ENCODE data around the gene YKT6. TPM values are rescaled to one million over a fixed set of nuclear protein-coding genes. Genes with fewer than 3 reads are reported as not detected.

YKT6 gene
- total RNA-seq, 1 donor from 2014 or later = 58.7 TPM

DNA sequence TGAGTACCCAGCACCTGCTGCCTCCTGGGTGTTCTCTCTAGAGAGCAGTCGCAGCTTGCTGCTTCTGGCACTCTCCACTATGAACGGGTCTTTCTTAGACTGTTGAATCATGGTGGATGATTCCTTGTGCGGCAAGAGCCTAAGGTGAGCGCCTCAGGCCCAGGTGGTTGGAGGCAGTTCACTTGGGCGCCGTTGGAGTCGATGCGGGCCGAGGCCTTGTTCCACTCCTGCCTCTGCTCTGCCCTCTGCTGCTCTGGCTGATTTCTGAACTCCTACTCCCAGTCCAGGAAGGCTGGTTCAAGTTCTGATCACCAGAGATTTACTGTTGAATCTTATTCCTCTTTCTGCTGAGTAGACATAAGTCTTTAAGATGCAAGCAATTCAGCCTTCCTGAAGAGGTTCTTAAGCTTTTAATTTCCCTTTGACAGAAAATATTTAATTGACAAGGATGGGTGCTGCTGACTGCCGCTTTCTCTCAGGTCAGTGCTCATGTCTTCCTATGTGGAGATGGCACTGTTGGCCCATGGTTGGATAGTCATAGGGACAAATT lies 10.4 kb downstream of the YKT6 start:
- H3K4me1 ChIP-seq = no peaks in the 10 kb centered on the region
- H3K27me3 ChIP-seq (ENCODE audit: low read depth) = no peaks in the 10 kb centered on the region
- H3K36me3 ChIP-seq = peaks cover 80% of the 10 kb centered on the region
- no peak for ATAC-seq
- no peak for DNase-seq
- intact Hi-C loops (cut with DNase I) = no loop called here
- no peaks in the 10 kb centered on the region for H3K9me3 ChIP-seq
- no peak overlapping the region for H3K4me3 ChIP-seq
- no peak overlapping the region for H3K27ac ChIP-seq
- TF ChIP-seq, protein P1, sequence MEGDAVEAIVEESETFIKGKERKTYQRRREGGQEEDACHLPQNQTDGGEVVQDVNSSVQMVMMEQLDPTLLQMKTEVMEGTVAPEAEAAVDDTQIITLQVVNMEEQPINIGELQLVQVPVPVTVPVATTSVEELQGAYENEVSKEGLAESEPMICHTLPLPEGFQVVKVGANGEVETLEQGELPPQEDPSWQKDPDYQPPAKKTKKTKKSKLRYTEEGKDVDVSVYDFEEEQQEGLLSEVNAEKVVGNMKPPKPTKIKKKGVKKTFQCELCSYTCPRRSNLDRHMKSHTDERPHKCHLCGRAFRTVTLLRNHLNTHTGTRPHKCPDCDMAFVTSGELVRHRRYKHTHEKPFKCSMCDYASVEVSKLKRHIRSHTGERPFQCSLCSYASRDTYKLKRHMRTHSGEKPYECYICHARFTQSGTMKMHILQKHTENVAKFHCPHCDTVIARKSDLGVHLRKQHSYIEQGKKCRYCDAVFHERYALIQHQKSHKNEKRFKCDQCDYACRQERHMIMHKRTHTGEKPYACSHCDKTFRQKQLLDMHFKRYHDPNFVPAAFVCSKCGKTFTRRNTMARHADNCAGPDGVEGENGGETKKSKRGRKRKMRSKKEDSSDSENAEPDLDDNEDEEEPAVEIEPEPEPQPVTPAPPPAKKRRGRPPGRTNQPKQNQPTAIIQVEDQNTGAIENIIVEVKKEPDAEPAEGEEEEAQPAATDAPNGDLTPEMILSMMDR (IDR thresholded peaks at IDR 0.05) = no peak

DNA sequence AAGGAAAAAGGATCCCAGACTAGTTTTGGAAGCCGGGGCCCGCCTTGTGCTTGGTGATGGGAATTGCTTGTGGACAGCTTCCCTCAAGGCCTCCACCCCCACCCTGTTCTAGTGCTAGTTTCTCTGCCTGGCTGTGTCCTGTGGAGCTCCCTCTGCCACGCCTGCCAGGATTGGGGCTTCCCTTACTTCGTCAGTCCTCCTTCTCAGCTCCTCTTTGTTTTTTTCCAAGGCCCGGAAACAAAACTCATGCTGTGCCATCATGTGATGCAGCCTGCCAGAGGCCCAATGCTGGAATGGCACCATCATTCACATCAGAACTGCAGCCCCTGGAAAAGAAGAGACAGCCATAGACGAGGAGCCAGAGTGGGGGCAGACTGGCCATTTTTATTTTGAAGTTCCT lies 11.2 kb downstream of the YKT6 start:
- Histone ChIP-seq H3K36me3 (peaks cover 72% of the 10 kb centered on the region), H3K27ac (no peak overlapping the region), H3K9me3 (no peaks in the 10 kb centered on the region), H3K4me3 (no peak overlapping the region), H3K4me1 (no peaks in the 10 kb centered on the region), H3K27me3 (ENCODE audit: low read depth) (no peaks in the 10 kb centered on the region)
- TF ChIP-seq, protein P1 (IDR thresholded peaks at IDR 0.05) = no peak
- ATAC-seq (no peak), DNase-seq (no peak)
- intact Hi-C loops (cut with DNase I) = no loop called here

DNA sequence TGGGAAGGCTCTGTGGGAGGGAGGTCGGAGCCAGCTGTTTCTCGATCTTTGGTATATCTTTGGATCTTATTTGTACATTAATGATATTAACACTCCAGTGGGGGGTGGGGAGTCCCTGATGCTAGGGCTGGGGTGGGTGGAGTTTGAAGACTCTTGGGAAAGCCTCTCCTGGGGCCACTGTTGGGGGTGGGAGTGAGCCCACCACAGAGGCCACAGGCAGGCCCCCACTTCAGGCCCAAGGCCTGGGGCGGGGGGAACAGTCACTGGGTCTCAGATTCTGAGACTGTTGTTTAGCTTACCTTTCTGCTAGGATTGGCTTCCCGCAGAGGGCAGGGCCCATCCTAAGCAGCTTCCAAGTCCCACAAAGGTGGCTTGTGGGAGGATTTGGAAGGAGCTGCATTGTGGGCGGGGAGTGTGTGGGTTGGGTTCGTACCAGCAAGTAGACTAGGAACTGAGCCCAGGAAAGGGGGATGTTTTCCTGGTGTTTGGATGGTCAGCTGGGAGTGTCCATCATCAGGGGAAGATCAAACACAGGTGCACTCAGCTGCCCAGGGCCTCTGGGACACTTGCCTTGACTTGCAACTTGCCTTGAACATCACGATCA lies 11.9 kb downstream of the YKT6 start:
- Histone ChIP-seq H3K9me3 (no peaks in the 10 kb centered on the region), H3K4me1 (no peaks in the 10 kb centered on the region), H3K4me3 (no peak overlapping the region), H3K27me3 (ENCODE audit: low read depth) (no peaks in the 10 kb centered on the region), H3K36me3 (peaks cover 65% of the 10 kb centered on the region), H3K27ac (no peak overlapping the region)
- DNase-seq (no peak), ATAC-seq (no peak)
- intact Hi-C loops (cut with DNase I) = no loop called here
- TF ChIP-seq, protein P1 (IDR thresholded peaks at IDR 0.05) = no peak

DNA sequence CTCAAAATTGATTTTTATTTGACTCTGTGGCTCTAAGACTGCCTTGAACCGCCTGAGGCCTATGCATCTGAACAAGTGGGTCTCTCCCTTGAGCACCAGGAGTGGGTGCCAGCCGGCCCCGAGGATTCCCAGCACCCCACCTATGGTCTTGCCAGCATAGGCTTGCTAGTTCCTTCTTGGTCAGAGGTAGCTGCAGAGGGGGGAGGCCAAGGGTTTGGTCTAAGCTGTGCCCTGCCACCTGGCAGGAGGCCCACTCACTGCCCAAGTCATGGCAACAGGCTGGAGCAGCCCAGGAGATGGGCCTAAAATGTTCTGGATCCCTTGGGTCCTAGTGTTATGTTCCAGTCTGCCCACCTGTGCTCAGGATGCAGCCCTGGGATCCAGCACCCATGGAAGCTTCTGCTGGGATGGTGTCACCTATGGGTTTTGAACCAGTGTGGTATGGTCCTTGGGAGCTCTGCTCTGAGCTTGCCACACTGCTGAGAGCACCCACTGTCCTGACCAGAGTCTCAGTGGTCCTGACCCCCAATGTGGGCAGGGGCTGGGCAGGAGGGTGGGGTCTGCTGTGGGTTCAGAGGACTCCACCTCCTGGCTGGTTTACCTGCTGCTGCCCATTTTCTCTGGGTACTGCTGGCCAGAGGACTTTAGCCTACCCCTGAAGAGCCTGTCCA lies 12.6 kb downstream of the YKT6 start:
- Histone ChIP-seq H3K4me1 (no peaks in the 10 kb centered on the region), H3K27me3 (ENCODE audit: low read depth) (no peaks in the 10 kb centered on the region), H3K36me3 (peaks cover 58% of the 10 kb centered on the region), H3K4me3 (no peak overlapping the region), H3K9me3 (no peaks in the 10 kb centered on the region), H3K27ac (no peak overlapping the region)
- TF ChIP-seq, protein P1 (IDR thresholded peaks at IDR 0.05) = no peak
- ATAC-seq (no peak), DNase-seq (no peak)
- intact Hi-C loops (cut with DNase I) = no loop called here

DNA sequence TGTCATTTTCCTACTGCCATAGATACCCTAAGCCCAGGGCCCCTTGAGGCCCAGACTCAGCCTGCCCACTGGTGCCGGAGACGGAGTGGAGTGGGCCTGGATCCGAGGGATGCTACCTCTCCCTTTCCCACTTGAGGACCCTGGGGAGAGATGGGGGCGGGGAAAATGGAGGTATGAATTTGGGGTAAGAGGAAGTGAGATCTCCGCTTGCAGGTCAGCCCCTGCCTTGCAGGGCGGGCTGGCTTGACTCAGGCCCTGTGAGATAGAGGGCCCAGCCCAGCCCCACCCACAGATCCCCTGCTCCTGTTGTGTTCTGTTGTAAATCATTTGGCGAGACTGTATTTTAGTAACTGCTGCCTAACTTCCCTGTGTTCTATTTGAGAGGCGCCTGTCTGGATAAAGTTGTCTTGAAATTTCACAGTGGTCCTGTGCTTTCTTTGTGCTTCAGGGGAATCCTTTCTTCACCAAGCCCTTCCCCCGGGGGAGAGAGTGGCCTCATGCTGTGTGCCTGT lies 13.2 kb downstream of the YKT6 start:
- ATAC-seq = no peak
- intact Hi-C loops (cut with DNase I) = no loop called here
- H3K4me1 ChIP-seq = no peaks in the 10 kb centered on the region
- H3K36me3 ChIP-seq = peaks cover 53% of the 10 kb centered on the region
- H3K9me3 ChIP-seq = no peaks in the 10 kb centered on the region
- H3K4me3 ChIP-seq = no peak overlapping the region
- TF ChIP-seq, protein P1 (IDR thresholded peaks at IDR 0.05) = no peak
- DNase-seq = no peak
- no peak overlapping the region for H3K27ac ChIP-seq
- no peaks in the 10 kb centered on the region for H3K27me3 ChIP-seq (ENCODE audit: low read depth)

Data from lower lobe of right lung (tissue), 2 donors.